ENCODE results near the gene TF. TPM values are rescaled to one million over a fixed set of nuclear protein-coding genes. Genes with fewer than 3 reads are reported as not detected.

The TF gene
- total RNA-seq, 1 donor from 2014 or later: 43.0 TPM

DNA sequence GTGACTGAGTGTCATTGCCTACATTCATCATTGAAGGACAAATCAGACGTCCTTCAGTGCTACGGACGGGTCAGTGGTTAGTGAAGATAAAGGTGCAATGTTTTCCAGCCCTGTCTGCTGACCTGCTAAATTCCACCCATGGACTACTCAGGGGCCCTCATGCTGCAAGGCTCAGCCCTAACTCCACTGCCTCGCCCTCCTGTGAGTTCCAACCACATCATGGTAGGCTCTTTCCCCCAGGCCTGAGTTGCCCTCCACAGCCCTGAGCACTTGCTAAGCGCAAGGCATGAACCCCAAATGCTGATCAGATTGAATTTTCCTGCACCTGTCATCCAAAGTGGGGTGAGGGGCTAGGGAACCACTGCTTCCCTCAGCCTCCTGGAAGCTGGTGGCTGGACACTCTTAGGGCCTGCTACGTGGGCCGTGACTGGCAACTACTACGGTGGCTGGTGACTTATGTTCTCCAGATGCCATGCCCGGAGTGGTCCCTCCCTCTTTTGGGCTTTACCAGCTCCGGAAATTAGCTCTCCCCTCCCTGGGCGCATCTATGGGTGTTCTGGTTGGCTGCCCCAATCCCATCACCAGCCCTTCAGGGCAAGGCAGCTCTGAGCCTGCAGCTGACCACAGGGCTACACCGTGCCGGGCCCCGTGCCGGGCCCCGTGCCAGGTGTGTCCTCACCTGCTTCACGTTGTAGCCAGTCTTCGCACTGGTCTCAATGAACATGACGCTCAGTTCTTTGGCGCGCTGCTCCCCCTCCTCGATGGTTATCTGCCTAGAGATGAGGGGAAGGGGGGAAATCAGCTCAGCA, 91.5 kb downstream of the TF start:
- no peak for DNase-seq

DNA sequence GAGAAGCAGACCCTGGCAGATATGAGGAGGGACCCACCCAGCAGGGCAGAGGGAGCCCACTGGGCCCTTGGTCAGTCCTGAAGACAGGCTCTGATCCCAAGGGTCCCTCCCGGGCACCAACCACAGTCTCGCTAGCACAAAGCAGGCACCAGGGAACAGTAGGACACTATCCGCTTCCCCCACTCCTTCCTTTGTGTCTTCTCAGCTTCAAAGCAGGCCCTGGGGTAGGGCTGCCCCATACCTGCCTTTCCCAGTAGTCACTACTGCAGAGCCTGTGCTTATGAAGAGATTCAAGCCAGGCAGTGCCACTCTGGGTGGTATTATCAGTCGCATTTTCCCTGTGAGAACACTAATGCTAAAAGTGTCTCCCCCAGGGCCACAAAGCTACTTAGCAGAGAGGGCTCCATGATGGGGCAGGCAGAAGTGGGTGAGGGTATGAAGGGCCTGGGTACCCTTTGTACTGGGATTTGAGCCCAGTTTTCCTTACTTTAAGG, 92.2 kb downstream of the TF start:
- no peak for DNase-seq

DNA sequence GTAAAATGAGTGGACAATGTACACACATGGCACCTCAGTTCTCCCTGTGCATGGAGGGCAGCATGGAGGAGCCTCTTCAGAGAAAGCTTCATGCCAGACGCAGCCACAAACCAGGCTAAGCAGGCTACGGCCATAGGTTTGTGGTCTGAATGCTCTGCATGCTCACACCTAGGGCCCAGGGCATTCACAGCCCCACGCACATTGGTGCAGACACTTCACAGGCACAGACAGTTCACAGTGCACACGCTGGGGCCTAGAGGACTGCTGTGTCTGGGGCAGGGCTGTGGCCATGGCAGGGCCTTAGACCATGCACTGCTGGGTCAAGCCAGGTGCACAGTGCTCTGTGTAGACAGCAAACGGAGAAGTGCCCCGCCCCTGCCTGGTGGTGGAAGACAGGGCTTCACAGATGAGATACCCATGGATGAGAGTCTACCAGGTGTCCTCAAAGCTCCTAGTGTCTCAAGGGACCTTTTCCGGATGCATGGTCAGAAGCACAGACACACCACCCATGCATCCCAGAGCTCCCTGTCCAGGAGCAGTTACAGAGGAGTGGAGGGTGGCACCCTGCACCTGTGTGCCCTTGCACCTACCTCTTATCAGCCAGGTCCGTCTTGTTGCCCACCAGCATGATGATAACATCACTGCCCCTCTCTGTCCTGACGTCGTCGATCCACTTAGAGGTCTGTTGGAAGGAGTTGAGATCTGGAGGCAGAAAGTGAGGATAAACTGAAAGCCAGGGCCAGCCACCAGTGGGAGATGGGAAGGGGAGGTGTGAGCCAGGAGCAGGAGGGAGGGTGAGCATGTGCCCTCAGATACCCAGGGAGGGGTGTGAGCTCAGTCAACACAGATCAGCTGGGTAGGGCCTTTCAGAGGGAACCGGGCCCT, 93.0 kb downstream of the TF start:
- no peak for DNase-seq

DNA sequence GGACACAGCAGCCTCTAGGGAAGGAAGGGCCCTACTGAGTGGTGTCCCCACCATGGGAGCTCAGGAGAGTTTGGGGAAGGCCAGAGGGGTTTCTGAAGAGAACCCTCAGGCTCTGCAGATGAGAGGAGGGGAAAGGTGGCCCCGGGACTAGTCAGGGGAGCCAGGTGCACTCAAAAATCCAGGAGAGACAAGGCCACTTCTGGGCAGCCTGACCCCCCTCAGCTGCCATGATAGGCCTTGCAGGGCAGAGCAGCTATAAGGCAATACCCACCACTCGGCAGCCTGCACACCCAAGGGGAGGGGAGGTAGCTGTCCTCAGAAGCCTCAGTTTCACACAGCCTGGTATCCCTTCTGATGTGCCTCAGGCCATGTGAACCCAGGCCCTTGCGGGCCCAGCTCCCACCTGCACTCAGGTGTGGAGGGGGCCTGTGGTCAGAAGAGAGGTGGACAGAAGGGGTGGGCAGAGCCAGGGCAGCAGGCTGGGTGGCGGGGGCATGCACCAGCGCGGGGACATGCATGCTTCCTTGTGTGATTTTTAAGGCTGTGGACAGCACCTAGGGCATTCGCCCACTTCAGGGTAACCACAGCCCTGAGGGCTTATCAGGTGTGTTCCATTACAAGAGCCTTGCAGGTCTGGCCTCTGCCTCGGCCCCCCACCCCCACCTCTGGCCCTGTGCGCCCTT, 94.0 kb downstream of the TF start:
- no peak for DNase-seq

DNA sequence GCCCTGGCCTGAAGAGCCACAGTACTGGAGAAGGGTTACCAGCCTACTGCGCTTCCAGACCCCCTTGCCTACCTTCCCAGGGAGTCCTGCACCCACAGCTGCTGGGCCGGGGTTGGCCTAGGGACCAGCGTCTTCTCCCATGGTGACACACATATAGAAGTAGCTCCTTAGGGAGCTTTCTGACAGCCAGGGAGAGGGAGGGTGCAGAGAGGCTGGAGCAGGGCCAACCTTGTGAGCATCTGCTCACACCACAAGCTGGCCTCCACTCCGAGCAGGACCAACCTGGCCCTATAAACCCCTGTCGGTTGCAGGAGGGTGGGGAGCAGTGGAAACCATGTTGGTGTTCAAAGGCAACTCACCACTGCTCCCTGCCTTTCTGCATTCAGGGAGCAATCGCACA, 94.6 kb downstream of the TF start:
- no peak for DNase-seq

DNA sequence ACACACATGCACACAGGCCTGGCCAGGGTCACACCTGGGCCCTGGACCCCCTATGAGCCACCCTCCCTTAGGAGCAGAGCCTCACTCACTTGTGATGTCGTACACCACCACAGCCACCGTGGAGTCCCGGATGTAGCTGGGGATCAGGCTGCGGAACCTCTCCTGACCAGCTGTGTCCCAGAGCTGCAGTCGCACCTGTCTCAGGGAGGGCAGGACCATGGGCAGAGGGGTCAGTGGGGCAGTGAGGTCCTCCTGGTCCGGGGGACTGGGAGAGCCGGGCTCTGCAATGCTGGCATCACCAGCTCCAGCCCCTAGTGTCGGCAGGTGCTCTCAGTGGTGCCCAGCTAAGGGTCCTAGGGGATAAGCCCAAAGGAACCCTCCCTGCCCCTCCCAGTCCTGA, 95.0 kb downstream of the TF start:
- DNase-seq: no peak

DNA sequence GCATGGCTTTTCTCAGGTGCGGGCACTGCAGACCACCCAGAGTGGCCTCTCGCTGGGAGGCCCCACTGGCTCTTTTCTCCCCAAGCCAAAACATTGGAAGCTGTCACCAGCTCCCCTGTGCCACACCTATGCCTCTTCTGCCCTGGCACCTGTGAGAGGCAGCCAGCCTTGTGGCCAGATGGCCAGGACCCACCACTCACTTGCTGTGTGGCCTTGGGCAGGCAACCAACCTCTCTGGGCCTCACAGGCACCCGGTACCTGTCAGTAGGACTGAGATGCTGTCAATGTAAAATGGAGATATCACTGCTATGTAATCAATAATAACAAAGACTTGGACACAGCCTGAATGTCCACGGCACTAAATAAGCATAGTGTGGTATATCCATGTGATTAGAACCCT, 96.0 kb downstream of the TF start:
- DNase-seq: no peak

DNA sequence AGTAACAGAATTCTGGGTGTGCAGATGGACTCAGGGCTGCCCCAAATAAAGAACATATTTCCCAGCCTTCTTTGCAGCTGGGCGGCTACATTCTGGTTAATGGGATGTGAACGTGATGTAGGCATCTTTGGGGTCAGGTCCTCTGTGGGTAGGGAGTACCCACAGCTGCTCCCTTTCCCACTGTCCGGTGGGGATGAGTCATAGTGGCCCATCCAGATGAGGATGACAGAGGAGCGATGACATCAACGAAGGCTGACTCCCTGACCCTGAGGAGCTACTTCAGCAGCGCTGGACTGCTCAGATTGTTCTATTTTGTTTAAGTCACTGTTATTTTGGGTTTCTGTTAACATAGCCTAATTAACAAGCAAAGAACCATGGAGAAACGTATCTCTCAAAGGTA, 97.4 kb downstream of the TF start:
- no peak for DNase-seq

DNA sequence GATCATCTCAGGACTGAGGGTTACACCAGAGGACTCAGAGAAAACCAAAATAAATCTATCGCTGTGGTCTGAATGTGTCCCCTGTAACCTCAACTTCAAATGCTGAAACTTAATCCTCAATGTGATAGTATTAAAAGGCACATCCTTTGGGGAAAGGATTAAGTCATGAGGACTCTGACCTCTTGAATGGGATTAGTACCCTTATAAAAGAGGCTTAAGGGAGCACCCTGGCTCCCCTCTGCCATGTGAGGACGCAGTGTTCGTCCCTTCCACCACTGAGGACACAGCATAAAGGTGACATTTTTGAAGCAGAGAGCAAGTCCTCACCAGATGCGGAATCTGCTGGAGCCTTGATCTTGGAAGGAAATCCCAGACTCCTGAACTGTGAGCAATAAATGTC, 98.9 kb downstream of the TF start:
- no peak for DNase-seq

Small RNA genes within 50 kb of the gene (small RNA-seq; reads per million reads assigned to genes)
- not detected for gene RNA5SP140 (ENCODE audit: low replicate concordance)

Other genes with a start within 250 kb of the TF start
- 90.2 TPM for gene CDV3, start 172.7 kb upstream of the TF start, total RNA-seq
- 39.6 TPM for gene TOPBP1, start 84.5 kb upstream of the TF start, total RNA-seq
- 33.2 TPM for gene SRPRB, start 59.4 kb downstream of the TF start, total RNA-seq
- 1.8 TPM for gene RAB6B, start 149.5 kb downstream of the TF start, total RNA-seq

Data from skin of body (tissue), 3 donors.